Epithelial cell of proximal tubule (primary cell): ENCODE data around the gene PTCD1. TPM values are rescaled to one million over a fixed set of nuclear protein-coding genes. Genes with fewer than 3 reads are reported as not detected.

ENCODE experiments used
- DNase-seq: peaks from one replicate; pipeline ENCODE4 v3.0.0-alpha.2; 2011; ENCODE audit warnings: low read depth
- H3K4me3 ChIP-seq: 2 replicates; pipeline ENCODE4 v1.5.1; 2011; ENCODE audit warnings: low read depth, mild to moderate bottlenecking, low read length
- total RNA-seq: library from RNA; depleted of rRNA; stranded (reverse); fragments of >200 nt; gene quantifications from 2 replicates; pipeline ENCODE4 v1.2.3, GENCODE V29; 2015
- TF ChIP-seq, protein P1 (sequence below): conservative IDR thresholded peaks from 2 replicates; pipeline ENCODE4 v1.5.1; 2012; ENCODE audit warnings: low read depth, mild to moderate bottlenecking, low read length

The PTCD1 gene
- total RNA-seq, result 4.0 and 7.2 TPM in 2 replicates

- TF ChIP-seq, protein P1, sequence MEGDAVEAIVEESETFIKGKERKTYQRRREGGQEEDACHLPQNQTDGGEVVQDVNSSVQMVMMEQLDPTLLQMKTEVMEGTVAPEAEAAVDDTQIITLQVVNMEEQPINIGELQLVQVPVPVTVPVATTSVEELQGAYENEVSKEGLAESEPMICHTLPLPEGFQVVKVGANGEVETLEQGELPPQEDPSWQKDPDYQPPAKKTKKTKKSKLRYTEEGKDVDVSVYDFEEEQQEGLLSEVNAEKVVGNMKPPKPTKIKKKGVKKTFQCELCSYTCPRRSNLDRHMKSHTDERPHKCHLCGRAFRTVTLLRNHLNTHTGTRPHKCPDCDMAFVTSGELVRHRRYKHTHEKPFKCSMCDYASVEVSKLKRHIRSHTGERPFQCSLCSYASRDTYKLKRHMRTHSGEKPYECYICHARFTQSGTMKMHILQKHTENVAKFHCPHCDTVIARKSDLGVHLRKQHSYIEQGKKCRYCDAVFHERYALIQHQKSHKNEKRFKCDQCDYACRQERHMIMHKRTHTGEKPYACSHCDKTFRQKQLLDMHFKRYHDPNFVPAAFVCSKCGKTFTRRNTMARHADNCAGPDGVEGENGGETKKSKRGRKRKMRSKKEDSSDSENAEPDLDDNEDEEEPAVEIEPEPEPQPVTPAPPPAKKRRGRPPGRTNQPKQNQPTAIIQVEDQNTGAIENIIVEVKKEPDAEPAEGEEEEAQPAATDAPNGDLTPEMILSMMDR, result no peak
- peak; percentile 44 for DNase-seq
- peak within 1 kb of the TSS; percentile 100 for H3K4me3 ChIP-seq
Measured at GRCh38 chr7:99438573-99439480, at the start of gene PTCD1, which contains the start of gene CPSF4. Gene PTCD1, minus strand, starts transcription at chr7:99438798. Its CDS starts 3,556 bp downstream, at chr7:99435242. Gene CPSF4, plus strand, starts transcription at chr7:99438943. Its CDS starts 140 bp downstream, at chr7:99439083.

DNA sequence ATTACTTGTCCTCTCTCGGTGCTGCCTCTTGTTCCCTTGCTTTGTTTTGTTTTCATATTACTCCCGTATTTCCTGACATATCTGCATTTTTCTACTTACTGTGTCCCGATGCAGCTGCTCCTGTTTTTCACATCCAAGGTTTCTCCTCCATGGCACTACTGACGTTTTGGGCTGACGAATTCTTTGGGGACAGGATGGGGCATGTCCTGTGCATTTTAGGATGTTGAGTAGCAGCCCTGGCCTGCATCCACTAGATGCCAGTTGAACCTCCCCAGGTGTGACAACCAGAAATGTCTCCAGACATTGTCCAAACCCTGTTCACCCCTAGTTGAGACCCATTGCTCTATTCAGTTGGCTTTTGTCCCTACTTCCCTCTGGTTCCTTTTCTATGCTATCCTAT is 46.5 kb upstream of the PTCD1 start:
- DNase-seq, result no peak
- H3K4me3 ChIP-seq, result no peak overlapping the region
- TF ChIP-seq, protein P1, result no peak

- TF ChIP-seq, protein P1, result no peak
- H3K4me3 ChIP-seq, result no peak overlapping the region
- no peak for DNase-seq
Measured at GRCh38 chr7:99478464-99479440, 40.2 kb upstream of the PTCD1 start.

DNA sequence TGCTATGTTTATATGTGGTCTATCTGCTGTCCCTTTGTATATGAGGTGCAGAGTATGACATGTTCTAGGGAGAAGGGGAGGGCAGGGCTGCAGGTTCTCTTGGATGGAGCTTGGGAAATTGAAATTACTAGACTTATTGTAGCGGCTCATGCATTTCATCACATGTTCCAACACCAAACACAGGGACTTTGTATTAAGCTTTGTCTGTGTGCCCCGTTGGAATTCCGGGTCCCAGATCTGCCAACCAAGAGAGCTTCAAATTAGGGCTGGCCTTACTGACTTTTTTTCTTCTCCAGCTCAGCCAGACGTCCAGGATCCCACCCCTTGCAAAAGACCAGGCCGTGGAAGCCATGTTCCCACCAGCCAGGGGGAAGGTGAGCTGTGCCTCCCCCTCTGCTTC is 37.5 kb upstream of the PTCD1 start:
- TF ChIP-seq, protein P1, result no peak
- no peak overlapping the region for H3K4me3 ChIP-seq
- no peak for DNase-seq

- peak; percentile 63 for DNase-seq
- TF ChIP-seq, protein P1, result no peak
- peak overlapping the region; percentile 99 for H3K4me3 ChIP-seq
Measured at GRCh38 chr7:99473315-99473596, 34.7 kb upstream of the PTCD1 start.

GRCh38 chr7:99472561-99473314 is 34.1 kb upstream of the PTCD1 start, which contains the start of gene ZNF789:
Gene ZNF789, plus strand, starts transcription at chr7:99472890. Its CDS starts 3,567 bp downstream, at chr7:99476457.
- TF ChIP-seq, protein P1, result no peak
- DNase-seq, result peak; percentile 54
- peak within 1 kb of the TSS; percentile 99 for H3K4me3 ChIP-seq
